ENCODE data around the gene EPS8.

GRCh38 chr12:15757553-15758255, 31.5 kb downstream of the EPS8 start:
- no peak for TF ChIP-seq GATA2 (IDR thresholded peaks at IDR 0.05; ENCODE audit: low read depth, low read length)
- no peak for TF ChIP-seq GATA3 (IDR thresholded peaks at IDR 0.05; ENCODE audit: low read depth, low read length)

Data from SH-SY5Y (cell line).